ENCODE results near the gene SLC49A3. TPM values are rescaled to one million over a fixed set of nuclear protein-coding genes. Genes with fewer than 3 reads are reported as not detected.
"Not testable (repeated sequence)": the region's sequence is repeated elsewhere in the genome, so short reads cannot be mapped to it uniquely, and the experiment has no call there.

SLC49A3 gene
- total and polyA plus RNA-seq, 2 of the 13 experiments (the other 11 are each of a cell fraction or from before 2014, with no cell fraction given): 0.07 to 0.17 TPM

DNA sequence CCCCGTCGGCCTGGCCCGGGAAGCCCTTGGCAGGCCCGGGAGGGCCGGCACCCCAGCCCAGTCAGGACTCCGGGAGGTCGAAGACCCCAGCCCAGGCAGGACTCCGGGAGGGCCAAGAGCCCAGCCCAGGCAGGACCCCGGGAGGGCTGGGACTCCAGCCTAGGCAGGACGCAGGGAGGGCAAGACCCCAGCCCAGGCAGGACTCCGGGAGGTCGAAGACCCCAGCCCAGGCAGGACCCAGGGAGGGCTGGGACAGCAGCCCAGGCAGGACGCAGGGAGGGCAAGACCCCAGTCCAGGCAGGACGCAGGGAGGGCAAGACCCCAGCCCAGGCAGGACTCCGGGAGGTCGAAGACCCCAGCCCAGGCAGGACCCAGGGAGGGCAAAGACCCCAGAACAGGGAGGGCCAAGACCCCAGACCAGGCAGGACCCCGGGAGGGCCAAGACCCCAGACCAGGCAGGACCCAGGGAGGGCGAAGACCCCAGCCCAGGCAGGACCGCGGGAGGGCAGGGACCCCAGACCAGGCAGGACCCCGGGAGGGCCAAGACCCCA, 17.2 kb upstream of the SLC49A3 start:
- ATAC-seq: not testable (repeated sequence)
- BruUV-seq (replicated peaks): TSS peak; percentile 33
- peak; percentile 74 for TF ChIP-seq AGO2 (optimal IDR thresholded peaks at IDR 0.05; ENCODE audit: low read depth, low read length)
- TF ChIP-seq PHF8 (CRISPR knock-in tag; IDR thresholded peaks at IDR 0.05): peak; percentile 6; the same call in 1 of the 2 replicates
- TF ChIP-seq MYC (CRISPR knock-in tag; IDR thresholded peaks at IDR 0.05; ENCODE audit: borderline replicate concordance): peak; percentile 4; the same call in 1 of the 2 replicates
- TF ChIP-seq, protein P1, sequence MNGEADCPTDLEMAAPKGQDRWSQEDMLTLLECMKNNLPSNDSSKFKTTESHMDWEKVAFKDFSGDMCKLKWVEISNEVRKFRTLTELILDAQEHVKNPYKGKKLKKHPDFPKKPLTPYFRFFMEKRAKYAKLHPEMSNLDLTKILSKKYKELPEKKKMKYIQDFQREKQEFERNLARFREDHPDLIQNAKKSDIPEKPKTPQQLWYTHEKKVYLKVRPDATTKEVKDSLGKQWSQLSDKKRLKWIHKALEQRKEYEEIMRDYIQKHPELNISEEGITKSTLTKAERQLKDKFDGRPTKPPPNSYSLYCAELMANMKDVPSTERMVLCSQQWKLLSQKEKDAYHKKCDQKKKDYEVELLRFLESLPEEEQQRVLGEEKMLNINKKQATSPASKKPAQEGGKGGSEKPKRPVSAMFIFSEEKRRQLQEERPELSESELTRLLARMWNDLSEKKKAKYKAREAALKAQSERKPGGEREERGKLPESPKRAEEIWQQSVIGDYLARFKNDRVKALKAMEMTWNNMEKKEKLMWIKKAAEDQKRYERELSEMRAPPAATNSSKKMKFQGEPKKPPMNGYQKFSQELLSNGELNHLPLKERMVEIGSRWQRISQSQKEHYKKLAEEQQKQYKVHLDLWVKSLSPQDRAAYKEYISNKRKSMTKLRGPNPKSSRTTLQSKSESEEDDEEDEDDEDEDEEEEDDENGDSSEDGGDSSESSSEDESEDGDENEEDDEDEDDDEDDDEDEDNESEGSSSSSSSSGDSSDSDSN (CRISPR knock-in tag; IDR thresholded peaks at IDR 0.05): 0 out of 2 replicates have a peak, but pooled peaks have one; percentile 24
- 0 out of 2 replicates have a peak, but pooled peaks have one; percentile 51 for TF ChIP-seq ZNF563 (CRISPR knock-in tag; IDR thresholded peaks at IDR 0.05)
- TF ChIP-seq, protein P2, sequence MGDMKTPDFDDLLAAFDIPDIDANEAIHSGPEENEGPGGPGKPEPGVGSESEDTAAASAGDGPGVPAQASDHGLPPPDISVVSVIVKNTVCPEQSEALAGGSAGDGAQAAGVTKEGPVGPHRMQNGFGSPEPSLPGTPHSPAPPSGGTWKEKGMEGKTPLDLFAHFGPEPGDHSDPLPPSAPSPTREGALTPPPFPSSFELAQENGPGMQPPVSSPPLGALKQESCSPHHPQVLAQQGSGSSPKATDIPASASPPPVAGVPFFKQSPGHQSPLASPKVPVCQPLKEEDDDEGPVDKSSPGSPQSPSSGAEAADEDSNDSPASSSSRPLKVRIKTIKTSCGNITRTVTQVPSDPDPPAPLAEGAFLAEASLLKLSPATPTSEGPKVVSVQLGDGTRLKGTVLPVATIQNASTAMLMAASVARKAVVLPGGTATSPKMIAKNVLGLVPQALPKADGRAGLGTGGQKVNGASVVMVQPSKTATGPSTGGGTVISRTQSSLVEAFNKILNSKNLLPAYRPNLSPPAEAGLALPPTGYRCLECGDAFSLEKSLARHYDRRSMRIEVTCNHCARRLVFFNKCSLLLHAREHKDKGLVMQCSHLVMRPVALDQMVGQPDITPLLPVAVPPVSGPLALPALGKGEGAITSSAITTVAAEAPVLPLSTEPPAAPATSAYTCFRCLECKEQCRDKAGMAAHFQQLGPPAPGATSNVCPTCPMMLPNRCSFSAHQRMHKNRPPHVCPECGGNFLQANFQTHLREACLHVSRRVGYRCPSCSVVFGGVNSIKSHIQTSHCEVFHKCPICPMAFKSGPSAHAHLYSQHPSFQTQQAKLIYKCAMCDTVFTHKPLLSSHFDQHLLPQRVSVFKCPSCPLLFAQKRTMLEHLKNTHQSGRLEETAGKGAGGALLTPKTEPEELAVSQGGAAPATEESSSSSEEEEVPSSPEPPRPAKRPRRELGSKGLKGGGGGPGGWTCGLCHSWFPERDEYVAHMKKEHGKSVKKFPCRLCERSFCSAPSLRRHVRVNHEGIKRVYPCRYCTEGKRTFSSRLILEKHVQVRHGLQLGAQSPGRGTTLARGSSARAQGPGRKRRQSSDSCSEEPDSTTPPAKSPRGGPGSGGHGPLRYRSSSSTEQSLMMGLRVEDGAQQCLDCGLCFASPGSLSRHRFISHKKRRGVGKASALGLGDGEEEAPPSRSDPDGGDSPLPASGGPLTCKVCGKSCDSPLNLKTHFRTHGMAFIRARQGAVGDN (CRISPR knock-in tag; IDR thresholded peaks at IDR 0.05): peak; percentile 3; the same call in 1 of the 2 replicates
- TF ChIP-seq SRY (CRISPR knock-in tag; IDR thresholded peaks at IDR 0.05): 0 out of 2 replicates have a peak, but pooled peaks have one; percentile 35
- TF ChIP-seq KLF15 (CRISPR knock-in tag; IDR thresholded peaks at IDR 0.05; ENCODE audit: borderline replicate concordance): 0 out of 2 replicates have a peak, but pooled peaks have one; percentile 50
- 0 out of 2 replicates have a peak, but pooled peaks have one; percentile 18 for TF ChIP-seq ZNF83 (CRISPR knock-in tag; IDR thresholded peaks at IDR 0.05; ENCODE audit: borderline replicate concordance)
- TF ChIP-seq, protein P3, sequence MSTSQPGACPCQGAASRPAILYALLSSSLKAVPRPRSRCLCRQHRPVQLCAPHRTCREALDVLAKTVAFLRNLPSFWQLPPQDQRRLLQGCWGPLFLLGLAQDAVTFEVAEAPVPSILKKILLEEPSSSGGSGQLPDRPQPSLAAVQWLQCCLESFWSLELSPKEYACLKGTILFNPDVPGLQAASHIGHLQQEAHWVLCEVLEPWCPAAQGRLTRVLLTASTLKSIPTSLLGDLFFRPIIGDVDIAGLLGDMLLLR (CRISPR knock-in tag; IDR thresholded peaks at IDR 0.05): peak; percentile 15; the same call in 1 of the 2 replicates
- TF ChIP-seq RBFOX2 (IDR thresholded peaks at IDR 0.05; ENCODE audit: low read depth, low read length): peak; percentile 62
- TF ChIP-seq HES4 (CRISPR knock-in tag; IDR thresholded peaks at IDR 0.05; ENCODE audit: borderline replicate concordance): peak; percentile 80; the same call in 1 of the 2 replicates
- TF ChIP-seq HBP1 (CRISPR knock-in tag; IDR thresholded peaks at IDR 0.05; ENCODE audit: low read depth): peak; percentile 7; the same call in 1 of the 2 replicates

More for the DNA sequence above, 17.2 kb upstream of the SLC49A3 start:
- 20% methylated on average over 1 of the region's 21 CpGs for WGBS (ENCODE audit: low lambda C conversion rate)
- POLR2A ChIA-PET; FAIRE-seq; CTCF ChIA-PET (ENCODE audit: low intra/inter-chr PET ratio, low total read pairs); H3K36me3 ChIP-seq (replicated peaks in 1 of 2; ENCODE audit: control insufficient read depth in 1 of 2, insufficient read depth in 2 of 2, low read length in 2 of 2); intact Hi-C loops (cut with micrococcal nuclease; ENCODE audit: unreplicated experiment); H2AFZ ChIP-seq (ENCODE audit: low read length); H3K9me3 ChIP-seq (ENCODE audit: low read length); DNase-seq (ENCODE audit: low spot score); in situ Hi-C loops (cut with HindIII; ENCODE audit: extremely low pct_ligation_motif_present, low pct_unique_long_range_greater_than_20kb): not testable (repeated sequence)
- Histone ChIP-seq H4K20me1 (ENCODE audit: insufficient read depth, low read length) (peaks cover 32% of the 10 kb centered on the region), H3K27ac (ENCODE audit: extremely low read length, insufficient read depth, low read length) (peak overlapping the region; percentile 75), H3K9ac (ENCODE audit: insufficient read depth, low read depth, low read length) (peak overlapping the region; percentile 99), H3K4me2 (ENCODE audit: low read depth, low read length) (peak overlapping the region; percentile 72), H3K27me3 (ENCODE audit: control insufficient read depth in 1 of 2, insufficient read depth in 2 of 2, low read length in 2 of 2) (peaks cover 3 to 12% of the 10 kb centered on the region in 2 experiments; a peak in 2 of 5 replicates), H3K79me2 (ENCODE audit: insufficient read depth, low read length) (peaks cover 44% of the 10 kb centered on the region), H3K4me1 (ENCODE audit: insufficient read depth, low read length) (peaks cover 58% of the 10 kb centered on the region), H3K4me3 (replicated peaks in 1 of 3; ENCODE audit: insufficient read depth in 1 of 3, low read depth in 2 of 3, low read length in 3 of 3) (peak overlapping the region; percentile 89 to 93 (median 92))
